A549 (cell line): ENCODE results near the gene REC114. TPM values are rescaled to one million over a fixed set of nuclear protein-coding genes. Genes with fewer than 3 reads are reported as not detected.

ENCODE experiments used
- ATAC-seq, 2 experiments: fragments of 200-7000 bp in 1 of 2; fragments of >200 bp in 1 of 2; cut with Nextera tagmentation in 1 of 2; cut with Tn5 transposase in 1 of 2; 3 replicates each; pipeline versions ENCODE4 v1.8.0 to v1.9.1; 2018 to 2020; ENCODE audit warnings: mild to moderate bottlenecking in 1 of 2, moderate library complexity in 1 of 2
- CTCF ChIA-PET: fragments of 300-600 bp; sonication (Branson Sonifier 250); formaldehyde crosslinking; extraction: SDS; loops from one replicate; lab custom pipeline; 2021; ENCODE audit warnings: antibody characterized with exemption, inconsistent platforms; lab: Yijun Ruan, JAX
- POLR2A ChIA-PET: fragments of 350-600 bp; formaldehyde crosslinking; extraction: SDS; loops from one replicate; lab custom pipeline; 2021; ENCODE audit warnings: antibody characterized with exemption, inconsistent platforms; lab: Yijun Ruan, JAX
- DNase-seq, 2 experiments: peaks; one replicate each; pipeline versions ENCODE4 v3.0.0 to v3.0.0-alpha.2; 2011 to 2016; ENCODE audit warnings: low read depth in 1 of 2, low spot score in 1 of 2
- FAIRE-seq: peaks from 2 replicates; lab custom pipeline; 2011; peaks lifted over from hg19 to GRCh38; lab: Jason Lieb, UNC
- H3K27ac ChIP-seq, 2 experiments: fragments of >200 bp; sonication (Bioruptor Twin); formaldehyde crosslinking; 3 replicates each; pipeline ENCODE4 v1.5.1; 2016 to 2017
- H3K4me1 ChIP-seq: fragments of >200 bp; sonication (Bioruptor Twin); formaldehyde crosslinking; 3 replicates; pipeline ENCODE4 v1.6.1; 2016
- H3K4me2 ChIP-seq: fragments of >200 bp; sonication (Bioruptor Twin); formaldehyde crosslinking; 3 replicates; pipeline ENCODE4 v1.6.1; 2016
- H3K4me3 ChIP-seq: fragments of >200 bp; sonication (Bioruptor Twin); formaldehyde crosslinking; 3 replicates; pipeline ENCODE4 v1.5.1; 2016
- H3K9me3 ChIP-seq: fragments of >200 bp; sonication (Bioruptor Twin); formaldehyde crosslinking; 3 replicates; pipeline ENCODE4 v1.6.1; 2016
- BHLHE40 ChIP-seq: IDR thresholded peaks from 2 replicates; pipeline ENCODE4 v1.6.1; 2012; ENCODE audit warnings: low read depth, low read length, inconsistent platforms
- CBX8 ChIP-seq: fragments of 200-600 bp; sonication (generic); IDR thresholded peaks from 2 replicates; pipeline ENCODE4 v1.6.1; 2016
- CHD2 ChIP-seq: fragments of 150-350 bp; IDR thresholded peaks from 2 replicates; pipeline ENCODE4 v1.6.1; 2014; ENCODE audit warnings: low read length; ENCODE audit not compliant: partially characterized antibody
- E2F6 ChIP-seq: IDR thresholded peaks from 2 replicates; pipeline ENCODE4 v1.6.1; 2012; ENCODE audit warnings: low read depth, borderline replicate concordance
- ELK1 ChIP-seq: fragments of 150-350 bp; IDR thresholded peaks from 2 replicates; pipeline ENCODE4 v1.6.1; 2014; ENCODE audit warnings: low read depth, mild to moderate bottlenecking, low read length
- FOSB ChIP-seq: fragments of 250-450 bp; sonication (Bioruptor Pico); IDR thresholded peaks from 2 replicates; pipeline ENCODE4 v1.5.0; 2020; ENCODE audit warnings: mild to moderate bottlenecking, moderate library complexity
- FOSL2 ChIP-seq, 2 experiments: fragments of 450-650 bp in 1 of 2; fragments of >200 bp in 1 of 2; sonication (Bioruptor Twin) in 1 of 2; formaldehyde crosslinking; IDR thresholded peaks; 2 replicates each; pipeline versions ENCODE4 v1.5.0 to v1.6.1; 2016 to 2020; ENCODE audit warnings: mild to moderate bottlenecking in 1 of 2, moderate library complexity in 1 of 2
- GATA3 ChIP-seq: IDR thresholded peaks from 2 replicates; pipeline ENCODE4 v1.6.1; 2012; ENCODE audit warnings: borderline replicate concordance
- HEYL ChIP-seq: fragments of 250-450 bp; sonication (Bioruptor Pico); IDR thresholded peaks from 2 replicates; pipeline ENCODE4 v1.8.0; 2021; ENCODE audit warnings: mild to moderate bottlenecking, moderate library complexity
- HOXA7 ChIP-seq: fragments of 250-450 bp; sonication (Bioruptor Pico); IDR thresholded peaks from 2 replicates; pipeline ENCODE4 v1.5.0; 2020; ENCODE audit warnings: mild to moderate bottlenecking, moderate library complexity
- HOXB5 ChIP-seq: fragments of 250-450 bp; sonication (Bioruptor Pico); IDR thresholded peaks from 2 replicates; pipeline ENCODE4 v1.5.0; 2020; ENCODE audit warnings: mild to moderate bottlenecking, moderate library complexity
- KDM1A ChIP-seq: fragments of 200-600 bp; sonication (generic); IDR thresholded peaks from 2 replicates; pipeline ENCODE4 v1.6.1; 2016; ENCODE audit warnings: low read depth, mild to moderate bottlenecking
- KDM5A ChIP-seq: fragments of 200-600 bp; sonication (generic); IDR thresholded peaks from 2 replicates; pipeline ENCODE4 v1.6.1; 2016; ENCODE audit warnings: antibody characterized with exemption, mild to moderate bottlenecking
- MAX ChIP-seq: IDR thresholded peaks from 2 replicates; pipeline ENCODE4 v1.6.1; 2012
- MAZ ChIP-seq: fragments of 150-350 bp; IDR thresholded peaks from 2 replicates; pipeline ENCODE4 v1.6.1; 2014; ENCODE audit warnings: antibody characterized with exemption, low read depth, low read length, borderline replicate concordance
- RAD21 ChIP-seq, 2 experiments: fragments of >200 bp in 1 of 2; sonication (Bioruptor Twin) in 1 of 2; formaldehyde crosslinking in 1 of 2; IDR thresholded peaks in 1 of 2; conservative IDR thresholded peaks in 1 of 2; 2 replicates in 1 of 2; 3 replicates in 1 of 2; pipeline ENCODE4 v1.6.1; 2012 to 2018; ENCODE audit warnings: inconsistent platforms in 1 of 2
- ZFP36 ChIP-seq: fragments of 450-650 bp; IDR thresholded peaks from 2 replicates; pipeline ENCODE4 v1.6.1; 2014; ENCODE audit warnings: borderline replicate concordance; ENCODE audit not compliant: partially characterized antibody
- ZSCAN20 ChIP-seq: fragments of 250-450 bp; sonication (Bioruptor Pico); IDR thresholded peaks from 2 replicates; pipeline ENCODE4 v1.8.0; 2022; ENCODE audit warnings: mild to moderate bottlenecking, moderate library complexity
- WGBS: methylation state at CpG from one replicate; pipeline ENCODE4 v1.1.6; 2017; ENCODE audit errors: missing lambda C conversion rate; 5-methylcytosine and 5-hydroxymethylcytosine counted together
- polyA plus RNA-seq, 4 experiments: library from polyadenylated mRNA; depleted of rRNA in 3 of 4; stranded (reverse); fragments of >200 nt; fragmentation: RNase III in 1 of 4; extraction: RNeasy Plus Mini Kit Qiagen cat#74134 plus additional on column Dnase treatment in 1 of 4; gene quantifications; 2 replicates in 3 of 4; 3 replicates in 1 of 4; pipeline ENCODE4 v1.2.3, GENCODE V29; 2011 to 2017

REC114 gene
- polyA plus RNA-seq, 2 of the 4 experiments (the other 2 are of a cell fraction), result not detected

GRCh38 chr15:73583544-73583943, 140.6 kb downstream of the REC114 start:
- Histone ChIP-seq H3K4me1 (no peaks in the 10 kb centered on the region), H3K27ac (no peak overlapping the region), H3K9me3 (no peaks in the 10 kb centered on the region), H3K4me2 (no peak overlapping the region), H3K4me3 (no peak overlapping the region)
- no peak for DNase-seq
- WGBS, result 87% methylated on average over 3 of the region's 3 CpGs
- TF ChIP-seq KDM1A, result no peak
- TF ChIP-seq CHD2, result no peak
- TF ChIP-seq ELK1, result no peak
- no peak for TF ChIP-seq FOSB (CRISPR knock-in tag)
- TF ChIP-seq BHLHE40, result no peak
- no peak for FAIRE-seq
- POLR2A ChIA-PET, result no interaction called here
- ATAC-seq, result no peak
- CTCF ChIA-PET, result interaction anchor here (1.0 to 2.7 kb wide), 4 partner anchors 9 to 53 kb away, joined by 4 to 11 read pairs (median 4); no protein-coding TSS in a partner anchor

- CTCF ChIA-PET, result interaction anchor here (1.0 to 2.7 kb wide), 3 partner anchors 10 to 279 kb away, joined by 3 to 11 read pairs (median 3); no protein-coding TSS in a partner anchor
- WGBS, result 85% methylated on average over 5 of the region's 5 CpGs
- no peak overlapping the region for H3K4me3 ChIP-seq
- no peak for DNase-seq
- no peaks in the 10 kb centered on the region for H3K9me3 ChIP-seq
- ATAC-seq, result no peak
- H3K27ac ChIP-seq, result no peak overlapping the region
- POLR2A ChIA-PET, result no interaction called here
- no peaks in the 10 kb centered on the region for H3K4me1 ChIP-seq
- no peak overlapping the region for H3K4me2 ChIP-seq
- TF ChIP-seq E2F6 (no peak), MAX (no peak), CBX8 (no peak), FOSL2 (IDR thresholded peaks at IDR 0.05) (no peak), FOSL2 (CRISPR knock-in tag; IDR thresholded peaks at IDR 0.05) (no peak)
- FAIRE-seq, result no peak
These were observed 141.9 kb downstream of the REC114 start for GRCh38 chr15:73584699-73585420.

GRCh38 chr15:73585871-73586654, 143.1 kb downstream of the REC114 start:
- WGBS, result 86% methylated on average over 5 of the region's 5 CpGs
- ChIA-PET POLR2A (no interaction called here), CTCF (interaction anchor here (1.0 to 3.1 kb wide), 4 partner anchors 11 to 50 kb away, joined by 3 to 14 read pairs (median 8); no protein-coding TSS in a partner anchor)
- no peak for FAIRE-seq
- Histone ChIP-seq H3K27ac (no peak overlapping the region), H3K4me1 (no peaks in the 10 kb centered on the region), H3K9me3 (no peaks in the 10 kb centered on the region), H3K4me2 (no peak overlapping the region), H3K4me3 (no peak overlapping the region)
- no peak for DNase-seq
- TF ChIP-seq GATA3 (no peak), ZFP36 (no peak), KDM5A (no peak)
- no peak for ATAC-seq

- FAIRE-seq, result no peak
- H3K4me2 ChIP-seq, result no peak overlapping the region
- CTCF ChIA-PET, result interaction anchor here (0.6 to 2.4 kb wide), 9 partner anchors 10 to 111 kb away, joined by 3 to 17 read pairs (median 4); no protein-coding TSS in a partner anchor
These were observed 146.8 kb downstream of the REC114 start for GRCh38 chr15:73589766-73590165.

More at GRCh38 chr15:73589766-73590165, 146.8 kb downstream of the REC114 start:
- POLR2A ChIA-PET, result no interaction called here
- Histone ChIP-seq H3K27ac (no peak overlapping the region), H3K4me3 (no peak overlapping the region), H3K9me3 (no peaks in the 10 kb centered on the region), H3K4me1 (no peaks in the 10 kb centered on the region)
- no peak for TF ChIP-seq ZSCAN20
- TF ChIP-seq GATA3, result no peak
- TF ChIP-seq ZFP36, result no peak
- TF ChIP-seq HOXB5 (CRISPR knock-in tag), result no peak
- no peak for TF ChIP-seq HEYL (CRISPR knock-in tag)
- TF ChIP-seq MAZ, result no peak
- TF ChIP-seq HOXA7, result no peak
- no peak for TF ChIP-seq RAD21 (conservative IDR thresholded peaks at IDR 0.05 in 1 of 2, IDR thresholded peaks at IDR 0.05 in 1 of 2)
- ATAC-seq (no peak), DNase-seq (no peak)
- 85% methylated on average over 1 of the region's 1 CpG for WGBS
